Skeletal muscle satellite cell (primary cell): ENCODE measurements around the gene ITPKB.

Source experiments
- H3K27me3 ChIP-seq: 2 replicates; pipeline ENCODE4 v1.7.0; 2013; ENCODE audit warnings: low read length; ENCODE audit not compliant: control insufficient read depth, insufficient read depth
- H3K36me3 ChIP-seq: 2 replicates; pipeline ENCODE4 v1.7.0; 2013; ENCODE audit warnings: mild to moderate bottlenecking, control low read depth, low read length; ENCODE audit not compliant: insufficient read depth
- H3K4me1 ChIP-seq: 2 replicates; pipeline ENCODE4 v1.7.0; 2013; ENCODE audit warnings: low read length; ENCODE audit not compliant: control insufficient read depth, insufficient read depth
- H3K4me2 ChIP-seq: 2 replicates; pipeline ENCODE4 v1.7.0; 2013; ENCODE audit warnings: mild to moderate bottlenecking, low read length
- H3K4me3 ChIP-seq: 2 replicates; pipeline ENCODE4 v1.7.0; 2013; ENCODE audit warnings: low read length
- H3K9ac ChIP-seq: 2 replicates; pipeline ENCODE4 v1.7.0; 2013; ENCODE audit warnings: mild to moderate bottlenecking, low read depth, low read length, moderate library complexity
- H3K9me3 ChIP-seq: replicated peaks from 2 replicates; pipeline ENCODE4 v1.7.0; 2013; ENCODE audit warnings: mild to moderate bottlenecking, control low read depth, low read length

ITPKB gene

GRCh38 chr1:226677027-226678020 lies 61.8 kb downstream of the ITPKB start:
- Histone ChIP-seq H3K4me2 (peak overlapping the region; percentile 38), H3K9me3 (no peaks in the 10 kb centered on the region), H3K36me3 (no peaks in the 10 kb centered on the region), H3K4me3 (no peak overlapping the region), H3K27me3 (no peaks in the 10 kb centered on the region), H3K9ac (no peak overlapping the region), H3K4me1 (peaks cover 29% of the 10 kb centered on the region)

- no peak overlapping the region for H3K4me3 ChIP-seq
- H3K9ac ChIP-seq: no peak overlapping the region
- H3K4me1 ChIP-seq: peaks cover 29% of the 10 kb centered on the region
Measured at GRCh38 chr1:226676381-226676780, 62.7 kb downstream of the ITPKB start.

GRCh38 chr1:226675715-226676357 lies 63.2 kb downstream of the ITPKB start:
- H3K4me2 ChIP-seq: no peak overlapping the region
- peaks cover 28% of the 10 kb centered on the region for H3K4me1 ChIP-seq
- no peak overlapping the region for H3K9ac ChIP-seq
- H3K4me3 ChIP-seq: no peak overlapping the region
- H3K27me3 ChIP-seq: no peaks in the 10 kb centered on the region
- no peaks in the 10 kb centered on the region for H3K9me3 ChIP-seq
- H3K36me3 ChIP-seq: no peaks in the 10 kb centered on the region

More at GRCh38 chr1:226676381-226676780, 62.7 kb downstream of the ITPKB start:
- no peaks in the 10 kb centered on the region for H3K36me3 ChIP-seq
- H3K9me3 ChIP-seq: no peaks in the 10 kb centered on the region
- no peak overlapping the region for H3K4me2 ChIP-seq
- H3K27me3 ChIP-seq: no peaks in the 10 kb centered on the region

- H3K9ac ChIP-seq: no peak overlapping the region
- H3K27me3 ChIP-seq: no peaks in the 10 kb centered on the region
- H3K4me3 ChIP-seq: no peak overlapping the region
- no peaks in the 10 kb centered on the region for H3K9me3 ChIP-seq
- H3K36me3 ChIP-seq: no peaks in the 10 kb centered on the region
- H3K4me1 ChIP-seq: peaks cover 21% of the 10 kb centered on the region
- no peak overlapping the region for H3K4me2 ChIP-seq
Measured at GRCh38 chr1:226674892-226675714, 64.0 kb downstream of the ITPKB start.

GRCh38 chr1:226672339-226672762 lies 66.7 kb downstream of the ITPKB start:
- Histone ChIP-seq H3K27me3 (no peaks in the 10 kb centered on the region), H3K9ac (no peak overlapping the region), H3K4me3 (no peak overlapping the region), H3K4me2 (no peak overlapping the region), H3K36me3 (no peaks in the 10 kb centered on the region), H3K4me1 (peaks cover 10% of the 10 kb centered on the region), H3K9me3 (no peaks in the 10 kb centered on the region)

GRCh38 chr1:226671277-226671676 lies 67.8 kb downstream of the ITPKB start:
- H3K4me3 ChIP-seq: no peak overlapping the region
- H3K4me2 ChIP-seq: no peak overlapping the region
- H3K36me3 ChIP-seq: no peaks in the 10 kb centered on the region
- H3K9me3 ChIP-seq: no peaks in the 10 kb centered on the region
- H3K27me3 ChIP-seq: no peaks in the 10 kb centered on the region
- peaks cover under 1% of the 10 kb centered on the region for H3K4me1 ChIP-seq
- H3K9ac ChIP-seq: no peak overlapping the region

- Histone ChIP-seq H3K4me3 (no peak overlapping the region), H3K4me1 (peaks cover under 1% of the 10 kb centered on the region), H3K27me3 (no peaks in the 10 kb centered on the region), H3K9me3 (no peaks in the 10 kb centered on the region), H3K4me2 (no peak overlapping the region), H3K9ac (no peak overlapping the region), H3K36me3 (no peaks in the 10 kb centered on the region)
Measured at GRCh38 chr1:226670073-226670472, 69.0 kb downstream of the ITPKB start.

GRCh38 chr1:226668173-226668560 lies 70.9 kb downstream of the ITPKB start:
- no peak overlapping the region for H3K4me2 ChIP-seq
- no peak overlapping the region for H3K9ac ChIP-seq
- no peaks in the 10 kb centered on the region for H3K9me3 ChIP-seq
- peaks cover 19% of the 10 kb centered on the region for H3K4me1 ChIP-seq
- H3K36me3 ChIP-seq: no peaks in the 10 kb centered on the region
- H3K4me3 ChIP-seq: no peak overlapping the region
- no peaks in the 10 kb centered on the region for H3K27me3 ChIP-seq

GRCh38 chr1:226666692-226667091 lies 72.4 kb downstream of the ITPKB start:
- no peaks in the 10 kb centered on the region for H3K9me3 ChIP-seq
- no peak overlapping the region for H3K4me2 ChIP-seq
- no peak overlapping the region for H3K4me3 ChIP-seq
- no peaks in the 10 kb centered on the region for H3K36me3 ChIP-seq
- peaks cover 33% of the 10 kb centered on the region for H3K4me1 ChIP-seq
- no peaks in the 10 kb centered on the region for H3K27me3 ChIP-seq
- H3K9ac ChIP-seq: no peak overlapping the region

- no peak overlapping the region for H3K9ac ChIP-seq
- H3K27me3 ChIP-seq: no peaks in the 10 kb centered on the region
- H3K4me1 ChIP-seq: peaks cover 38% of the 10 kb centered on the region
- no peak overlapping the region for H3K4me3 ChIP-seq
- H3K36me3 ChIP-seq: no peaks in the 10 kb centered on the region
- H3K4me2 ChIP-seq: no peak overlapping the region
- H3K9me3 ChIP-seq: no peaks in the 10 kb centered on the region
Measured at GRCh38 chr1:226666164-226666506, 72.9 kb downstream of the ITPKB start.

- Histone ChIP-seq H3K9me3 (no peaks in the 10 kb centered on the region), H3K4me1 (peaks cover 38% of the 10 kb centered on the region), H3K4me3 (no peak overlapping the region), H3K4me2 (no peak overlapping the region), H3K36me3 (no peaks in the 10 kb centered on the region), H3K9ac (no peak overlapping the region), H3K27me3 (no peaks in the 10 kb centered on the region)
Measured at GRCh38 chr1:226665505-226666163, 73.4 kb downstream of the ITPKB start.
